GM21717 (cell line): ENCODE measurements around the gene THSD7A.

ENCODE experiments used
- ATAC-seq: cut with Tn5 transposase; IDR thresholded peaks from one replicate; pipeline ENCODE4 v1.9.1; 2021; ENCODE audit warnings: mild to moderate bottlenecking, moderate library complexity; ENCODE audit not compliant: unreplicated experiment

The THSD7A gene

DNA sequence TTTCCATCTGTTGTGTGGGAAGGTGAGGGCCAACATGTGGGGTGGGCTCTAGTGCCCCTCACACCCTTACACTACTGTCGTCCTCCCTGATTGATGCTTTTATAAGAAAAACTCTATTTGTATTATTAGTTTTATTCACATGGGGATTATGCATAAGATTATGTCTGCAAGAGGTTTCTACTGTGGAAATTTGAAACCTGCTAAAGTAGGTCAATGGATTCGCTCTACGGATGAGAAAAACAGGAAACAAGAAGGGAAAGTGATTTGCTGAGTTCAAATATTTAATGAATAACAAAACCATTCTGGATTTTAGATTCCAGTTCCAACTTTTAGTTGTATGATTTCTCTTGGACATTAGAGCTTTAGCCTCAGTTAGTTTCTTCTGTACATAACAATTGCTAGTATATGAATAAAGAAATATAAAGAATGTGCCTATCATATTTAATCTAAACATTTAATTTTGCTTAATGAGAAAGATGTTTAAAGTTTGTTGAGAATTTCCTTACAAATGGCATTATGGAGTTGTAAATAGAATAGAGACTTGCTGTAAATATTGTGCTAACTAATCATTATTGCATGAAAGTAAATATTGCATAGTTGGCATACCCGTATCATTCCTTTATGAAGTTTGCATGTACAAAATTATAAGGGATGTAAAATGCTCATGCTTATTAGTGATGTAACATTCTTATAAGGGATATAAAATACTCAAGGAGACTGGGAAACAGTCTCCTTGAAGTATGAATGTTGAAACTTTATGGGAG is 193.8 kb downstream of the THSD7A start:
- ATAC-seq, result no peak

DNA sequence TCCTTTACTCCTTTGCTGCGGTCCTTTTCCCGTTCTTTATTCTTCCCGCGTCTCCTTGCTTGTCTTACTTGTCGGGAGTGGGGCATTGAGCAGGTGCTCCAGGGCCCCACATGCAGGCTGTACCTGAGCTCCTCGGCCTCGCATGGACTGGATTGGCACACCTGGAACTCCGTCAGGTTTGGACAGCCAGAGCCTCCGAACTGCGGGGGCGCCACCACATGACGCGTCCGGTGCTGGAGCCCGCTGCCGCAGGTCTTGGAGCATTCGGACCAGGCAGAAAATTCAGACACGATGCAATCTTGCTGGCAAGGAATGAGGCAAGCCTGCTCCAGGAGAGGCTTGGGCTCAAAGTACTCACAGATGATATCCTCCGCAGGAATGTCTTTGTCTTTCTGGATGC is 195.7 kb downstream of the THSD7A start:
- no peak for ATAC-seq

DNA sequence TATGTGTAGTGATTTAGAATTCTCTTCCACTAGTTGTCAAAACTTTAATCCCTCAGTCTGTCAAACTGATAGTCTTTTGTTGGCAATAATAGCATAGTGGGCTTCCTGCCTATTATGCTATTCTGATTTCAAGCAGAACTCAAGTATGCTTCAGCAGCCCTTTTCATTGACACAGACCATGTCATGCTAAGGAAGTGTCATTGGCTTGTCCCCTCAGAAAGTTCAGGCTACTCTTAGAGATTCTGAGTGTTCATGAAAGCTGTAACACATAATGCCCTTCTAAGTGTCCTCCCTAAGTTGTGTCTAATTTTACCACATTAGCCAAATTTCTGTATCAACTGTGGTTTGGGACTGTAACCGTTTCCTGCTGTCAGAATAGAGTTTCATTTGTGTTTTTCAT is 198.7 kb downstream of the THSD7A start:
- ATAC-seq, result no peak

DNA sequence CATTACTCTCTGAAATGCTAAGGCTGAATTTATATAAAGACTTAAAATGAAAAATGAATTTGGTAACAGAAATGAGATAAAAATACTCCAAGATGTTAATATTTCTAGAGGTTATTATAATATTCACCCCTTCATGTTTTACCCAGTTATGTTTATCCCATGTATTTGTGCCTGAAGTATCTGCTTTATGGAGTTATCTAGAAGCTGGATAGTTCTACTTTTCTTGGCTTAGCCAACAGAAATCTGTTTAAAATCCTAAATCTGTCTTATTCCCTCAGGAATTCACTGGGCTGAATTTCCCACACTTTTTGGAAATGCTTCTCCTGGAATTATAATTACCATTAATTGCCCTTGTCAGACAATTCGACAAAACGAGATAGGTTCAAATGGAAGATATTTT is 201.6 kb downstream of the THSD7A start:
- no peak for ATAC-seq

DNA sequence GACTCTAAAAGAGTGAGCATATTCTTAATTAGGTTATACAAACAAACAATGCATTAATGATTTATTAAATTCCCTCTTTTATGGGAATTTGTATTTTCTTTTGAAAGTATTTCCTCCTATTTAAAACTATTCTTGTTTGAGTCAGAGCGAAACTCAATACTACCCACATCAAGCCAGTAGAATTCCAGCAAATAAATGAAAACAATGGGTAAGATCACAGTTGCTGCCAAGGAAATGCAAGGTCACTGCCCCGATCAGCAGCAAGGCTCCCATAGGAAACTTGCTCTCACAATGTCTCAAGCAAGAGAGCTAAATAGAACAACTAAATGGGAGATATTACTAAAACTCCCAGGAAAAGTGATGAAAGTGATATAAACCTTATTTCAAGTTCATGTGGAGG is 206.3 kb downstream of the THSD7A start:
- ATAC-seq, result no peak

DNA sequence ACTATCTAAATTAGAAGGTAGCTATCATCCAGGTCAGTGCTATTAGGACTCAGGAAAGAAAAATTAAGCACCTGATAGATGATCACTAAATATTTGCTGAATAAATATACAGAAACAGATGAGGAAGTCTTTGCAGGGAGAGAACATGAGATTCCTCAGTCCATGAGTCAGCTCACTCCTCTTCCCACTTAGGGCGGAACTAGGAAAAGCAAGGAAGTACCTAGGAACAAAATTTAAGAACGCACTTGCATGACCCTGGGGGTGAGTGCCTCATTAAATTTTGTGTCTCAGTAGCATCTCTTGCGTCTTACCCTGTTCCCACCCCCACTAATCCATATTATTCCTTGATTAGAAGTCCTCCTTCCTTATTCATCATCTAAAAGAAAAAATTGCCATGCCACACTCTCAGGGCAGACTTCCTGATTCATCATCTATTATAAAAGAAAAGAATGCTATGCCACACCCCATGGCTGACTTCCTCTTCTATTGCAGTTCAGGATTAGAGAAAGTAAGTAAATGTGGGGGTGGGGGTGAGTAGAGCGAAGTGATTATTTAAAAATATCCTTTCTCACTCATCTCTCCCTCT is 208.8 kb downstream of the THSD7A start:
- no peak for ATAC-seq

DNA sequence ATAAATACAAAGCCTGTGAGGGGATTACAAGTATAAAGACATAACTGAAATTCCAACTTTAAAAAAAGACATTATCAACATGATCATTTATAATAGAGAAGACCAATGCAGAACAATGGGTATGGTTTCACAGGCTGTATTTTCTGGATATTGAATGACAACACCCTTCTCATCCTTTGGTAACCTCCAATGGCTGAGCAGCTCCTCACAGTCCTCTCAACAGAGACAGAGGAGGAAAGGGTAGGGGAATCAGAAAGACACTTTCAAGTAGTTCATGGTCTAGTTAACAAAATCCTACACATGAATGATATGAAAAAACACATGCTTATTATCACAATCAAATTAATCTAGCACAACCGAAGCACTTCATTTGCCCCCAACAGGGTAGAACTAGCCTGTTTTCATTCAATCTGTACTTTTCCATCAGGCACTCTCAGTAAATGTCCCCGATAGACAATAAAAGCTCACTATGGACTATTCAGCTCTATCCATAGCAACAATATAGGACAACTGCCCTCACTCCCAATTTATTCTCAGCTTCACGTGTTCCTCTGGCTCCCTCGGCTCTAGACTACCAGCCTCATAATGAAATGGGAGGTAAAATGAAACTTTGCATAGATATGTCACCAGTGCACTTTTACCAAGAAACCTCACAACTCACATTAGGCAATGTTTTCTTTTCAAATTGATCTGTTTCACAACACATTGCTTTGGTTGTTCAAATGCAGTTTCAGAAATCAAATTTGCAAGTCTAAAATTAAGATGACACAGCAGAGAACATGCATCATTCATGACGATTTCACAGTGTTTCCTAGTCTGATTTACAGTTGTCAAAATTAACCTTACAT is 211.4 kb downstream of the THSD7A start:
- ATAC-seq, result no peak

- ATAC-seq, result no peak
Observed at GRCh38 chr7:11616466-11616865, 215.5 kb downstream of the THSD7A start.

DNA sequence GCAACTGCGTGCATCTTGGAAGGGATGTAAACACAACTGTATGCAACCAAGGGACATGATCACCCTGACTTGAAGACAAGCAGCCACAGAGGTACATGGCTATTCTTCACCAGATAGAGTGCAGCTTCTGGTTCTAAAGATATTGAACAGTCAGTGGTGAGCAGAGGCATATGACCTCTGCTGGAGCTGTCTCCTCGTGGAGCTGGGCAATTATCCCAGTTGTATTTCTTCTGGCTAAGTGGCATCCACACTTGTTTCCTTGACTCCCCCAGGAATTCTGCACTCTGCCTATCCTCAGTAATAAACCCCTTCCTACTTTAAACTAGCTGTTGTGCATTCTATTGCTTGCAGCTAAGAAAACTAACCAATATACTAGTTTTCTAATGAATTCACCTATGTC is 216.8 kb downstream of the THSD7A start:
- ATAC-seq, result no peak

DNA sequence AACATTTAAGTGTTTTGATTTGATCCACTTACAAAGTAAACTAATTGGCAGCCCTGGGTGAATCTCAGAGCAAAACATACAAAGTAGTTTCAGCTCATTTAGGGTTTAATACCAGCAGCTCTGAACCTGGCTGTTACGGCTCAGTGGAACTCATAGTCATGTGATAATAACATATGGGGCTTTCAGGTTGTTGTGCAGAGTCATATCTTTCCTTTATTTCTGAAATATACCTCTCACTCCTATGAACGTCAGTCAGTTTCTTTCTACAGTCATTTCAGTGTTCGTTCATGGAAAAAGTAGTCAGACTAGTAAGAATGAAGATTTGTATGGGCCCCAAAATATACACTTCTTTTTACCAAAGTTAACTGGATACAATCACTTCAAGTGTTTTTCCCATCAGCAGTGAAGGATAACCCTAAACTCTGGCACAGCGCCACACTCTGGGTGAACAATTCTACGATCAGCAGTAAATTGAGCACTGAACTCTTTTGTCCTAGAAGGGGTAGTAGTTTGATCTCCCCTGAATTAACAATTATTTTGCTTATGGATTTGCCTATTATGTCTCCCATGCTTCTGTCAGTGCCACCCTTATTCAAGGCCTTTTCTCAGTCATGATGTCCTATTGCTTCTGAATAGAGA is 218.6 kb downstream of the THSD7A start:
- peak; percentile 96 for ATAC-seq

- ATAC-seq, result peak; percentile 45
Observed at GRCh38 chr7:11612737-11613136, 219.3 kb downstream of the THSD7A start.

DNA sequence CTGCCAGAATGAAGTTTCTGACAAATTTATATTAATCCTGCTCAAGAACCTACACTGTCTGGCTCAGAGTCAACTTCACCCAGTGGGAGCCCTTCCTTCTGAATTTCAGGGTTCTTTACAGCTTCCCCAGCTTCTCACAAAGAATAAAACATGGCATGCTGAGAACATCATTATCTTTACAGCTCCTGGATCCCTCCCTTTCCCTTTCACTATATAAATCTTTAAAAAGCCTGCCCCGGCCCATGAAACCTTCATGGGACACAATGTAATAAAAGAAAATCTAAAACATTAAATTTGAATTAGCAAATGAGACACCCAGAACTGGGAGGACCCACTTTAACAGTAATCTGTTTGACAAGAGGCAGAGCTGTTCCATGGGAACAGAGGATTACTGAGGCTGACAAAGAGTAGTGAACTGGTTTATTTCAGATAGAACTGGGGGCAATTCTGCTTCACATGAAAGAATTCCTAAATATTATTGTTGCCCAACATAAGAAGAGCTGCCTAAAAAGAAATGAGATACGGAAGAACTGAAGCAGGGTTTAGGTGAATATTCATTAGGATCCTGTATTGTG is 222.8 kb downstream of the THSD7A start:
- no peak for ATAC-seq

DNA sequence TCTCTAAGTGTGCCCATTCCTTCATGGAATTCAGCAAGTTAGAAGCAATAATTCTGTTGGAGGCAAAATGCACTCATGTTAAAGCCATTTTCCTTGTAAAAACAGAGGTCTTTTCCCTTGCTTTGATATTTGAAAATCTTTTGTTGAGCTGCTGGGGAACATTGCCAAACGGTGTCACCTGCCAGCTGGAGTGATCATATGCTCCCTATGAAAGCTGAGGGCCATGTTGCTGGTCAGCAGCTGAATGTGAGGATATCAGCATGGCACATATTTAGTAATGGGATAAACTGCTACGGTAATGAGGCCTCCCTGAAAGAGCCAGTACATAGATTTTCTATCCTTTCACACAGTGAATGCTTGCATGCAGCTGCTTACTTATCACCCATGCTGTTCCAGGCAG is 224.3 kb downstream of the THSD7A start:
- no peak for ATAC-seq

- ATAC-seq, result no peak
Observed at GRCh38 chr7:11605749-11606148, 226.2 kb downstream of the THSD7A start.

DNA sequence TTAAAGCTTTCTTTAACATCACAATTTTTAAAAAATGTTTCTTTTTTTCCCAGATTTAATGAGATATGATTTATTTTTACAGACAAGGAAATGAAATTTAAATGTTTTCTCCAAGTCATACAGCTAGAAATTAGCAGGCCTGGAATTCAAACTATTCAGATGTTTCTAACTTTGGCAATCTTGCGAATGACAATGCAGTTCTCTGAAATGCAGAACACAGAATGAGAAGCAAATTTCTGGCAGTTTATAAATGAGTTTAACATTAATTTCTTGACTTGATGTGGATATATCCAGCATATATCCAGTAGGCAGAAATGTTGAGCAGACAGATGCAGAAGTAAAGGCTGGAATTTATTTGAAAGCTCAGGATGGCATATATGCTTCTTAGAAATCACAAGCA is 227.5 kb downstream of the THSD7A start:
- ATAC-seq, result no peak

DNA sequence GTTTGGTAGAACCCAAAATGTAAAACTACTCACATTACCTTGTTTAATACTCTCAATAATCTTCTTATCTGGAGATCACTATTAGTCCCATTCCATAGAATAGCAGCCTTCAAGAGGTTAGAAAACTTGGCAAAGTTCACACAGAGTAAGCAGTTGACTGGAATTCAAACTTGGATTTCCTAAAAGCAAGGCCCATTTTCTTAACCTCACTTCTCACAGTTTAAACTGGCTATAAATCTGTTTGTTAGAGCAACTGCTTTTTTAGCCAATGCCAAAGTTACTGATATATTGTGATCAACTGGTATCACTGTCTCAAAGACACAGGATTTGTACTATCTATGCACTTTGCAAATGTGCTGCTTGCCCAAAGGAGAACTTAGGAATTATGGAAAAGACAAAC is 230.2 kb downstream of the THSD7A start:
- ATAC-seq, result no peak

DNA sequence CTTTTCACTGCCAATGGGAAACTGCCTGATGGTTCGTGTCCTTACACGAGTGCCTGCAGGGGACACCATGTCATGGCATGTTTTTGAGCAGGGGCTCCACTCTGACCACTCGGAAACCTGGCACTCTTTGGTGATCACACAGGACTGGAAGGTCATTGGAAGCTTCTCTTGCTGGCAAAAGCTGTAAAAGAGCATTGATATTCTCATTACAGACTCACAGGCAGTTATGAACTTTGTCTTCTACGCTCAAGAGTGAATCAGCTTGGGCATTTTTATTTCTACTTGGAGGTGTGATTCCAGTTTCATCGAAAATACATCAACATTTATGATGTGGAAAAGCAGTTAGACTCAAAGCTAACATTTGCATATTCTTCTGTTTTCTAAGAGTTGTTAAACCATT is 238.7 kb downstream of the THSD7A start:
- ATAC-seq, result no peak

- no peak for ATAC-seq
Observed at GRCh38 chr7:11592699-11593098, 239.3 kb downstream of the THSD7A start.

DNA sequence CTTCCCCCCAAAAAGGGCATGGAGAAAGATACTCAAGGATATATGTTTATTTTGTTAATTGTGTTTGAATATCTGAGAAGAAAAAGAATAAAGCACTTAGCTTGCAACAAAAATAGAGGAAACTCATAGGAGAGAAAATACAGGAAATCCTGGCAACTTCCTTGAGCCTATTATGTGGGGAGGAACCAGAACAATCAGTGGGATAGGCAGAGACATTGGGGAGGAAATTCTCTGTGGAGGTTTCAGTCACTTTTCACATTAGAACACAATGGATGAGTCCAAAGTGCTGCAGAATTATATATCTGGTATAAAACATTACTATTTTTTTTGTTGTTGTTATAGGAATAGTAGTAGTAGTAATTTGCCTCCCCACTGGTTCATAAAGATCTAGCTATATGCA is 240.1 kb downstream of the THSD7A start:
- ATAC-seq, result no peak

- ATAC-seq, result no peak
Observed at GRCh38 chr7:11591055-11591633, 240.9 kb downstream of the THSD7A start.

DNA sequence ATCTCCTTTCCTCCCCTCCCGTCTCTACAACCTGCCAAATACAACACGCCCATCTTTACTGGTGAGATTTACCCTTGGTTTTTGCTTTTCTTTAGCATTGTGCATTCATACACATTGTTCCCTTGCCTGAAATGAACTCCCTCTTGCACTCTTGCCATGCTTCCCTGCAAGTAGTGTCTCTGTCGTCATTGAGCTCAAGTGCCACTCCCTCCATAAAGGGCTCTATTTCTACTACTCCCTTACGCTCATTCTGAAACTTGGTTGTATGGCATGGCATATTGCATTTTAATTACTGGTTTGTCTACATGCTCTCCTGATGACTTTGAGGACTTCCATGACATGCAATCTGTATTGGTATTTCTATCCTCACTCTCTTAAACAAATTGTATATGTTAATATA is 242.7 kb downstream of the THSD7A start:
- ATAC-seq, result no peak
